HG03520 (cell line): ENCODE measurements around the gene VPS39.

Experiments used
- ATAC-seq: cut with Tn5 transposase; IDR thresholded peaks from one replicate; pipeline ENCODE4 v1.9.1; 2021; ENCODE audit warnings: mild to moderate bottlenecking, moderate library complexity; ENCODE audit not compliant: unreplicated experiment

Gene VPS39

GRCh38 chr15:42160136-42160535, 48.0 kb downstream of the VPS39 start:
- ATAC-seq, result no peak

DNA sequence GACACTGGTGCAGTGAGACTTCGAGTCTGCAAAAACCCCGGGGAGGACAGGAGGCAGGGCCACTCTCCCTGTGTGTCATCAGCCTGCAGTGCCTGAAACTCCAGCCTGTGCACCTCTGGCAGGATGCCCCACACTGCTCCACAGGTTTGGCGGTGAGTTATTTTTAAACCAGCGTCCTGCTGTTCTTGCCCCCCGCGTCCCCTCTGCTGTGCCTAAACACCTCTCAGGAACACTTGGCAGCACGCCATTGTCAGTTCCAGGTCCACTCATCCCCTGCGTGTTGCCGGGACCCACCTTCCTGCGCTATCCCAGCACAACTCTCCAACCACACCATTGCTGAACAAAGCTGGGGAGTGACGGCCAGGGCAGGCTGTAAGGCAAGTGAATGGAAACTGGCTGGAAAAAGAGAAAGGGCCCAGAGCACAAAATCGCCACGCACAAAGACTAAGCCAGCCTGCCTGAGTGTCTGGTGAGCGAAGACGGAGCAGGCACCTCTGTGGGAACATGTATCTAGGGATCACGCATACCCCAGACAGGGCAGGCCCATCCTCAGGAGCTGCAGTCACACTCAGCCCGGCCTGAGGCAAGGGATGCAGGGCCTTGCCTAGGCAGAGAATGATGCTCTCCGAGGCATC, 48.6 kb downstream of the VPS39 start:
- ATAC-seq, result no peak

- ATAC-seq, result no peak
Measured at GRCh38 chr15:42158941-42159340, 49.2 kb downstream of the VPS39 start.

- no peak for ATAC-seq
Measured at GRCh38 chr15:42157981-42158765, 49.9 kb downstream of the VPS39 start.

DNA sequence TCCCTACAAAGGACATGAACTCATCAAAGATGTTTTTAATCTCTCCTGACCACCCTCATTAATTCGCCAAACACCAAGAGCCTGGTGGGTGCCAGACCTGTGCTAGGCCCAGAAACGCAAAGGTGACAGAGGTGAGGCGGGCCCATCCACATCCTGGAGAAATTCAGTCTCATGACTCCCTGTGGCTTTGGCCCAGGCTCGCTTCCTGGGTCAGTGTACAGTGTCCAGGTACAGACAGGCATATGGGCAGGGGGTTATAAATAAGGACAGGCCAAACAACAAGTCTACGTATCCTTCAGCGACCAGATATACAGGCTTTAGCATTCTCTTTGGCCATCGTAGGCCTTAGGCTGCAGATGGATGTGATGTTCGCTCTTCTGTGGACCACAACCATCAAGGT, 50.7 kb downstream of the VPS39 start:
- ATAC-seq, result no peak

DNA sequence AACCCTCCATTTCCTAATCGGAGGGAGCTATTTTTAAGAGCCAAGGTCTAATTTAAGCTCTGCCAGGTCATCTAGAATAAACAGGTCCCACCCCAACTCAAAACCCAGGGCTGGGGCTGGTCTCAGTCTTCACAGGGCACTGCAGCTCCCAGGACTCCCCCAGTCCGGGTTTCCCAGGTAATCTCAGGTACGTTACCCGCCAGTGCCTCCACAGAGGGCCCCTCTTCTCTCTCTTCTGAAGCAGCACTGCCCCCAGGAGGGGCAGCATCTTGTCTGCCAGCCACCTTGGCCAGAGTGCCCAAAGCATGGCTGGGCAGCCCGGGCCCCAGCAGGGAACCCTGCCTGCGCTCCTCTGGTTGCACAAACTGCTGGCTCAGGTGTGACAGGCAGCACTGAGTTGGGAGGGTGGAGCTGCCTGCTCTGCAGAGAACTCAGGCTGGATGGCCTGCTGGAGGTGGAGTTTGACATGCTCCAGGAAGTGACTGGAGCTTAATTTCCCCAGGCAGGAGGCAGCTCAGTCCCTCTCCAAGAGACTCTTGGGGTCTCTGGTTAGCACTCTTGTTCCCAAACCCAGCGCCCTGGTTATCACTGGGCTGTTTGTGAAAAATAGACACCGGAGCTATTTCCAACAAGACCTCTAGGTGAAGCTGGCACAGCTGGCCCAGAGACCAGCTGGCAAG, 51.7 kb downstream of the VPS39 start, which contains the start of gene PLA2G4F:
PLA2G4F (minus strand) TSS at position 394 of the 680 bp plus-strand sequence; CDS start at position 307, 87 bp downstream.
- no peak for ATAC-seq

DNA sequence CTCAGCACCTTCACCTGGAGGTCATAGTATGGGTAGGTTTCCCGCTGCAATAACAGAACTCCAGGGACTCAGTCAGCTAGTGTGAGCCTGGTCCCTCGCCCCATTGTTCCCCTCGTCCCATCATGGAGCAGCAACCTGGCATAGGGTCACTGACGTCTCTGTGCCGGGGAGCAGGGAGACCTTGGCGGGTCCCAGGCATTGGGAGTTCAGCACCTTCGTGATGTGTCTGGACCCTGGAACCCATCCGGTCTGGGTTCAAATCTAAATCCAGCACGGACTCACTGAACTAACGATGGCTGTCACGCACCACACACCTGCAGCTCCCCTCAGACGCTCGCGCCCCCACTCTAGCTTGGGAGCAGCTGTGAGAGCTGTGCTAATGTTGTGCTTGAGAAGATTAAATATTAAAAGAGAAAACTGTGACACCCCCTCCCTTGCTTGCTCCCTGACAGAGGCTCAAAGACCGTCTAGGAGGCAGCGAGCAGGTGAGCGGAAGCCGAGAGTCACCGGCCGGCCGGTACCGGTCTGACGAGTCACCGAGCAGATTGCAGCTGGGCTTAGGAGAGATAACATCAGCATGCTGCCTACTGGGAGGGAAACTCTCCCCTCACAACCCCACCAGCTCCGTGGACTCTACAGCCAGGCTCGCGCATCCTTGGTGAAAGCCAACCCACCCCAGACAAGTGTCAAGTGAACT, 52.4 kb downstream of the VPS39 start:
- no peak for ATAC-seq

DNA sequence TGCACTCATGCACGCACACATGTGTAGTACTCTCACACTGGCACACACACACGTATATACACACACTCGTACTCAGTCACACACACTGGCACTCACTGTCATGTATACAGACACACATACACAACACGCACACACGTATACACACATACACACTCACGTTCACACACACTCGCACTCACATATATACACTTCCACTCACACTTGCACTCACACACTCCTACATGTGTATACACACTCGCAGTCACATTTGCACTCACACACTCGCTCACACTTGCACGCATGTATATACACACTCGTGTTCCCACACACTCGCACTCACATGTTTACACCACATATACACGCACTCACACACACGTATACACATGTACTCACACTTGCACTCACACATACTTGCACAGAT, 53.1 kb downstream of the VPS39 start:
- ATAC-seq, result no peak

GRCh38 chr15:42154212-42154941, 53.7 kb downstream of the VPS39 start:
- no peak for ATAC-seq

GRCh38 chr15:42153874-42154211, 54.3 kb downstream of the VPS39 start:
- ATAC-seq, result no peak

- ATAC-seq, result no peak
Measured at GRCh38 chr15:42152921-42153698, 55.0 kb downstream of the VPS39 start.

GRCh38 chr15:42152196-42152920, 55.7 kb downstream of the VPS39 start:
- no peak for ATAC-seq

DNA sequence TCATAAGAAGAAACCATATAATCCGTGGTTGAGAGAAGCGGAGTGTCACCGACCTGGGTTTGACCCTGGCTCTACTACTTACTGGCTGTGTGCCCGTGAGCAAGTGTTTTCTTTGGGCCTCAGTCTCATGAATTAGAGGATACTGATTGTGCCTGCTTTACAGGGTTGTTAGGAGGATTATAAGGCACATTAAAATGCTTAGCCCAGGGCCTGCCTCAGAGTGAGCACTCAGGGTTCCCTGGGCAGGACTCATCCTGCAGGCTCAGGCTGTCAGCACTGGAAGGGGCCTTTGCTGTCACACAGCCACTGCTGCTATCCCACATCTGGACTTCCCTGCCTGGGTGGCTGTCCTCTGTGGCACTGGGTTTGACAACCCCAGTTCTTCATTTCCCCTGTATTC, 56.4 kb downstream of the VPS39 start:
- no peak for ATAC-seq

- no peak for ATAC-seq
Measured at GRCh38 chr15:42151141-42151561, 57.0 kb downstream of the VPS39 start.

- no peak for ATAC-seq
Measured at GRCh38 chr15:42150219-42150970, 57.7 kb downstream of the VPS39 start.

- no peak for ATAC-seq
Measured at GRCh38 chr15:42149493-42150218, 58.4 kb downstream of the VPS39 start.

- no peak for ATAC-seq
Measured at GRCh38 chr15:42148808-42149492, 59.2 kb downstream of the VPS39 start.
